ENCODE results near the gene GALNT17.

The GALNT17 gene

GRCh38 chr7:71645836-71646235 lies 513.9 kb downstream of the GALNT17 start:
- no peak for DNase-seq

- DNase-seq, result no peak
Measured at GRCh38 chr7:71649812-71650211, 517.9 kb downstream of the GALNT17 start.

- no peak for DNase-seq
Measured at GRCh38 chr7:71650653-71651337, 518.9 kb downstream of the GALNT17 start.

- no peak for DNase-seq
Measured at GRCh38 chr7:71652510-71652909, 520.6 kb downstream of the GALNT17 start.

- DNase-seq, result no peak
Measured at GRCh38 chr7:71657386-71657785, 525.4 kb downstream of the GALNT17 start.

GRCh38 chr7:71659622-71660021 lies 527.7 kb downstream of the GALNT17 start:
- no peak for DNase-seq

GRCh38 chr7:71661671-71662224 lies 529.8 kb downstream of the GALNT17 start:
- DNase-seq, result no peak

GRCh38 chr7:71665716-71666115 lies 533.8 kb downstream of the GALNT17 start:
- no peak for DNase-seq

GRCh38 chr7:71668572-71668971 lies 536.6 kb downstream of the GALNT17 start:
- no peak for DNase-seq

- no peak for DNase-seq
Measured at GRCh38 chr7:71679480-71679879, 547.5 kb downstream of the GALNT17 start.

- no peak for DNase-seq
Measured at GRCh38 chr7:71682181-71682580, 550.2 kb downstream of the GALNT17 start.

GRCh38 chr7:71682841-71683781 lies 551.2 kb downstream of the GALNT17 start:
- no peak for DNase-seq

GRCh38 chr7:71687286-71687685 lies 555.3 kb downstream of the GALNT17 start:
- DNase-seq, result no peak

- DNase-seq, result no peak
Measured at GRCh38 chr7:71687831-71688599, 556.1 kb downstream of the GALNT17 start.

GRCh38 chr7:71691538-71691937 lies 559.6 kb downstream of the GALNT17 start:
- DNase-seq, result no peak

GRCh38 chr7:71694665-71695064 lies 562.7 kb downstream of the GALNT17 start:
- no peak for DNase-seq

GRCh38 chr7:71695186-71695585 lies 563.2 kb downstream of the GALNT17 start:
- DNase-seq, result no peak

GRCh38 chr7:71696511-71696910 lies 564.6 kb downstream of the GALNT17 start:
- DNase-seq, result no peak

- DNase-seq, result no peak
Measured at GRCh38 chr7:71697400-71697799, 565.5 kb downstream of the GALNT17 start.

- no peak for DNase-seq
Measured at GRCh38 chr7:71705217-71705616, 573.3 kb downstream of the GALNT17 start.

- no peak for DNase-seq
Measured at GRCh38 chr7:71705901-71706596, 574.1 kb downstream of the GALNT17 start.

- DNase-seq, result no peak
Measured at GRCh38 chr7:71706597-71706975, 574.6 kb downstream of the GALNT17 start.
